NCI-H2196 treated with DMSO at 0.1 percent for 48 hours (cell line): ENCODE measurements around the gene FBXO2.
"Not testable (repeated sequence)": the region's sequence is repeated elsewhere in the genome, so short reads cannot be mapped to it uniquely, and the experiment has no call there.

Experiments used
- DNase-seq: peaks from one replicate; lab custom pipeline; 2025; ENCODE audit not compliant: unreplicated experiment; lab: John Stamatoyannopoulos, UW

FBXO2 gene

GRCh38 chr1:11634365-11635192 is 19.6 kb downstream of the FBXO2 start:
- DNase-seq = no peak

GRCh38 chr1:11629184-11630016 is 24.8 kb downstream of the FBXO2 start:
- DNase-seq = no peak

- DNase-seq = no peak
Observed at GRCh38 chr1:11628767-11629166, 25.5 kb downstream of the FBXO2 start.

GRCh38 chr1:11626551-11626950 is 27.7 kb downstream of the FBXO2 start:
- DNase-seq = no peak

DNA sequence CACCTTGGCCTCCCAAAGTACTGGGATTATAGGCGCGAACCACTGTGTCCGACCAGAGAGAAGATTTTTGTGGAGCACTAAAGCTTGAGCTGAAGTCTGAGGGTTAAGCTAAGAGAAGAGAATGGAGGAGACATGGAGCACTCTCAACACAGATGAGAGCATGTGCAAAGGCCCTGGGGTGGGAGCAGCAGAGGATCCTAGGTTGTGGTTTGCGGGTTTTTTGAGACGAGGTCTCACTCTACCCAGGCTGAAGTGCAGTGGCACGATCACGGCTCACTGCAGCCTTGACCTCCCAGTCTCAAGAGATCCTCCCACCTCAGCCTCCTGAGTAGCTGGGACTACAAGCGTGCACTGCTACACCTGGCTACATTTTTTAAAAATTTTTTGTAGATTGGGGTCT is 30.5 kb downstream of the FBXO2 start:
- DNase-seq = no peak

- DNase-seq = no peak
Observed at GRCh38 chr1:11622398-11622797, 31.8 kb downstream of the FBXO2 start.

DNA sequence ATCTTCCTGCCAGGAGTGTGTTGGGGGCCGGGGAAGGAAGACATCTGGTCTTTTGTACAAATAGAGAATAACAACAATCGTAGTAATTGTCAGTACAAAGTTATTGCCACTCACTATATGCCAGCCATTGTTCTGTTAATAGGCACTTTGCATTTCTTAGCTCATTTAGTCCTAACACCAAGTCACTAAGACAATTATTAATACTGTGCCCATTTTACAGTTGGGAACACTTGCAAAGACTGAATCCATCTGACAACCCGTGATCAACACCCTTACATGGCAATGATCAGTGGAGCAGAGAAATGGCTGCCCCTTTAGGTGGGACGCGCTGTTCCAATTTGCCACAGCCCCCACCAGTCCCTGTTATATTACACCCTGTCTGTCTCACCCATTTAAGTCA is 33.3 kb downstream of the FBXO2 start:
- no peak for DNase-seq

GRCh38 chr1:11620405-11620804 is 33.8 kb downstream of the FBXO2 start:
- DNase-seq = no peak

GRCh38 chr1:11617741-11618140 is 36.5 kb downstream of the FBXO2 start:
- DNase-seq = no peak

DNA sequence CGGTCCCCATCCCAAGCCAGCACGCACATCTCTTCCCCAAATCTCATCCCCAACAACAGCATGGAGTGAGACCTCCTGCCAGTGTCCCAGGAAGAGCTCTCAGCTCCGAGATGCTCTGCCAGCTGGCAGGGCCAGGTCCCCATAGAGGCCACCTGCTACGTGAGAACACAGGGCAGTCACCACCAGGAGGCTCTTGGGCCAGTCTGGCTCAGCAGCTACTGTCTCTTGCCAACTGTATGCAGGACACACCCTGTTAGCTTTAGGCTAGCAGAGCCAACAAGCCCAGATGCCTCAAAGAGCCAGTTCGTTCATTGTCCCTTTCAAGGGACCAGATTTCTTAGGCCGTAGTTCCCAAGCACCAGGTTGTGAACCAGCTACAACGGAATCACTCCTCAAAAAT is 36.9 kb downstream of the FBXO2 start:
- DNase-seq = peak; percentile 54

GRCh38 chr1:11616766-11617165 is 37.5 kb downstream of the FBXO2 start:
- no peak for DNase-seq

- no peak for DNase-seq
Observed at GRCh38 chr1:11615090-11615489, 39.1 kb downstream of the FBXO2 start.

- no peak for DNase-seq
Observed at GRCh38 chr1:11613347-11613746, 40.9 kb downstream of the FBXO2 start.

GRCh38 chr1:11611638-11612327 is 42.4 kb downstream of the FBXO2 start:
- DNase-seq = no peak

- peak; percentile 42 for DNase-seq
Observed at GRCh38 chr1:11610629-11611180, 43.5 kb downstream of the FBXO2 start.

- DNase-seq = not testable (repeated sequence)
Observed at GRCh38 chr1:11609378-11609777, 44.9 kb downstream of the FBXO2 start.

- DNase-seq = not testable (repeated sequence)
Observed at GRCh38 chr1:11608596-11609130, 45.6 kb downstream of the FBXO2 start.

- no peak for DNase-seq
Observed at GRCh38 chr1:11606775-11607174, 47.5 kb downstream of the FBXO2 start.

DNA sequence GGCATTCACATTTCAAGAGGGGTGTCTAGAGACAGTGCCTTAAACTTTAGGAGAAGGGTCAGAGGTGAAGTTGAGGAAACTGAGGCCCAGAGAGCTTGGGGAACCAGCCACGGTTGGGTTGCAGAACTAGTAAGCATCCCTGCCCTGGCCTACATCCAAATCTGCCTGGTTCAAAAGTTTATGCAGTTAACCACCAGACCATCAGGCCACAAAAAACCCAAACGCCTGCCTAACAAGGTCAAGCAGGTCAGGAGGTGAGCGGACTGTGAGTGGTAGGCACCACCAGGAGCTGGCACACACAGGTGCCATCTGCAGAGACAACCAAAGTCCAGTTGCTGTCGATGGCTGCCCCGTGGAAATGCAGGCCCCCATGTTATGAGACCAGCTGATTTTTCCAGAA is 51.2 kb downstream of the FBXO2 start:
- no peak for DNase-seq

- DNase-seq = no peak
Observed at GRCh38 chr1:11602424-11602823, 51.8 kb downstream of the FBXO2 start.

- peak; percentile 35 for DNase-seq
Observed at GRCh38 chr1:11600836-11601235, 53.4 kb downstream of the FBXO2 start.
